ENCODE results near the gene RBBP8NL. TPM values are rescaled to one million over a fixed set of nuclear protein-coding genes. Genes with fewer than 3 reads are reported as not detected.

RBBP8NL gene
- total and polyA plus RNA-seq, 2 experiments from 2014 or later = 0.10 to 1.1 TPM

DNA sequence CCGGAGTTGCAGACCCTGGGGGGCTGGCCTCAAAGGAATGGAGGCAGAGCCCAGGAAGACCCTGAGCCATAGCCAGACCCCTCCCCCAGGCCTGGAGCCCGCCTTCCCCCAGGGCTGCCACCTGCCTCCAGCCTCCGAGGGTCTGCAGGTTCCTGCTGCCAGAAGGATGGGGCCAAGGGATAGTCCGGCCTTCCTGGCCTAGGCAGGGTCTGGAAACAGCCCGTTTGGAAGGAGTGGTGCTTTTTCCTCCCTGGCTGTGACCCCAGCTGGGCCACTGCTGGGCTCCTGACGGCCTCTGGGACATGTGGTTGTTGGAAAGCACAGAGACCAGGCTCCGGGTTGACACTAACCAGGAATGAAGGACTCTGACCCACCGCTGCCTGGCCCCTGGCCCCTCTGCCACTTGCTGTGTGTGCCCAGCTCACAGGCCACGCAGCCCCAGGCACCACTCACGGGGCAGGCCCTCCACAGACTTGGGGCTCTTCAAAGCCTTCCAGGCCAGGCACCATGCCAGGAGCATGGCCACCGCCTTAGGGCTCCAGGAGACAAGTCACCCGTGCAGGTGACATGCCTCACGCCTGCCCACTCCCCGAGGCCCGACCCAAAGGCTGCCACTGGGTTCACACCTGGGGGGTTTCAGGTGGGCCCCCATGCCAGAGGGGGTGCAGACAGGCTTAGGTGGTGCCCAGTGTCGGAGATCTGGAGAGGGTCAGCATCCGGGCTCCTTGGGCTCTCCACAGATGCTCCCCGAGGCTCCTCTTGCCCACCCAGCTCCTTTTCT is 56.3 kb downstream of the RBBP8NL start:
- DNase-seq (ENCODE audit: low spot score) (no peak), ATAC-seq (no peak)
- Histone ChIP-seq H3K9me2 (ENCODE audit: insufficient read depth) (no peaks in the 10 kb centered on the region), H3K4me1 (ENCODE audit: insufficient read depth) (peaks cover 27% of the 10 kb centered on the region), H3K4me2 (no peak overlapping the region), H3K4me3 (no peak overlapping the region), H3K79me2 (replicated peaks; ENCODE audit: insufficient read depth) (peaks cover 6% of the 10 kb centered on the region), H2AFZ (no peak overlapping the region), H3K27me3 (ENCODE audit: insufficient read depth) (no peaks in the 10 kb centered on the region), H3F3A (replicated peaks; ENCODE audit: low read depth) (peaks cover 8% of the 10 kb centered on the region; the same call in 1 of the 2 replicates), H4K20me1 (replicated peaks; ENCODE audit: insufficient read depth) (no peaks in the 10 kb centered on the region), H3K36me3 (ENCODE audit: insufficient read depth) (no peaks in the 10 kb centered on the region), H3K27ac (ENCODE audit: low read depth) (no peak overlapping the region)
- peaks cover 20% of the 10 kb centered on the region for H3K27me3 Mint-ChIP-seq (ENCODE audit: insufficient read depth, low read depth, poor library complexity)
- TF ChIP-seq, protein P1, sequence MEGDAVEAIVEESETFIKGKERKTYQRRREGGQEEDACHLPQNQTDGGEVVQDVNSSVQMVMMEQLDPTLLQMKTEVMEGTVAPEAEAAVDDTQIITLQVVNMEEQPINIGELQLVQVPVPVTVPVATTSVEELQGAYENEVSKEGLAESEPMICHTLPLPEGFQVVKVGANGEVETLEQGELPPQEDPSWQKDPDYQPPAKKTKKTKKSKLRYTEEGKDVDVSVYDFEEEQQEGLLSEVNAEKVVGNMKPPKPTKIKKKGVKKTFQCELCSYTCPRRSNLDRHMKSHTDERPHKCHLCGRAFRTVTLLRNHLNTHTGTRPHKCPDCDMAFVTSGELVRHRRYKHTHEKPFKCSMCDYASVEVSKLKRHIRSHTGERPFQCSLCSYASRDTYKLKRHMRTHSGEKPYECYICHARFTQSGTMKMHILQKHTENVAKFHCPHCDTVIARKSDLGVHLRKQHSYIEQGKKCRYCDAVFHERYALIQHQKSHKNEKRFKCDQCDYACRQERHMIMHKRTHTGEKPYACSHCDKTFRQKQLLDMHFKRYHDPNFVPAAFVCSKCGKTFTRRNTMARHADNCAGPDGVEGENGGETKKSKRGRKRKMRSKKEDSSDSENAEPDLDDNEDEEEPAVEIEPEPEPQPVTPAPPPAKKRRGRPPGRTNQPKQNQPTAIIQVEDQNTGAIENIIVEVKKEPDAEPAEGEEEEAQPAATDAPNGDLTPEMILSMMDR (conservative IDR thresholded peaks at IDR 0.05; ENCODE audit: low read depth in 2 of 2) = no peak
- no peak for TF ChIP-seq CREB1 (CRISPR knock-in tag; IDR thresholded peaks at IDR 0.05; ENCODE audit: low read depth)
- TF ChIP-seq ZNF114 (CRISPR knock-in tag; IDR thresholded peaks at IDR 0.05) = no peak
- no peak for TF ChIP-seq JUNB (IDR thresholded peaks at IDR 0.05; ENCODE audit: unreplicated experiment)
- TF ChIP-seq, protein P2, sequence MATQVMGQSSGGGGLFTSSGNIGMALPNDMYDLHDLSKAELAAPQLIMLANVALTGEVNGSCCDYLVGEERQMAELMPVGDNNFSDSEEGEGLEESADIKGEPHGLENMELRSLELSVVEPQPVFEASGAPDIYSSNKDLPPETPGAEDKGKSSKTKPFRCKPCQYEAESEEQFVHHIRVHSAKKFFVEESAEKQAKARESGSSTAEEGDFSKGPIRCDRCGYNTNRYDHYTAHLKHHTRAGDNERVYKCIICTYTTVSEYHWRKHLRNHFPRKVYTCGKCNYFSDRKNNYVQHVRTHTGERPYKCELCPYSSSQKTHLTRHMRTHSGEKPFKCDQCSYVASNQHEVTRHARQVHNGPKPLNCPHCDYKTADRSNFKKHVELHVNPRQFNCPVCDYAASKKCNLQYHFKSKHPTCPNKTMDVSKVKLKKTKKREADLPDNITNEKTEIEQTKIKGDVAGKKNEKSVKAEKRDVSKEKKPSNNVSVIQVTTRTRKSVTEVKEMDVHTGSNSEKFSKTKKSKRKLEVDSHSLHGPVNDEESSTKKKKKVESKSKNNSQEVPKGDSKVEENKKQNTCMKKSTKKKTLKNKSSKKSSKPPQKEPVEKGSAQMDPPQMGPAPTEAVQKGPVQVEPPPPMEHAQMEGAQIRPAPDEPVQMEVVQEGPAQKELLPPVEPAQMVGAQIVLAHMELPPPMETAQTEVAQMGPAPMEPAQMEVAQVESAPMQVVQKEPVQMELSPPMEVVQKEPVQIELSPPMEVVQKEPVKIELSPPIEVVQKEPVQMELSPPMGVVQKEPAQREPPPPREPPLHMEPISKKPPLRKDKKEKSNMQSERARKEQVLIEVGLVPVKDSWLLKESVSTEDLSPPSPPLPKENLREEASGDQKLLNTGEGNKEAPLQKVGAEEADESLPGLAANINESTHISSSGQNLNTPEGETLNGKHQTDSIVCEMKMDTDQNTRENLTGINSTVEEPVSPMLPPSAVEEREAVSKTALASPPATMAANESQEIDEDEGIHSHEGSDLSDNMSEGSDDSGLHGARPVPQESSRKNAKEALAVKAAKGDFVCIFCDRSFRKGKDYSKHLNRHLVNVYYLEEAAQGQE (IDR thresholded peaks at IDR 0.05; ENCODE audit: unreplicated experiment) = no peak
- TF ChIP-seq, protein P3, sequence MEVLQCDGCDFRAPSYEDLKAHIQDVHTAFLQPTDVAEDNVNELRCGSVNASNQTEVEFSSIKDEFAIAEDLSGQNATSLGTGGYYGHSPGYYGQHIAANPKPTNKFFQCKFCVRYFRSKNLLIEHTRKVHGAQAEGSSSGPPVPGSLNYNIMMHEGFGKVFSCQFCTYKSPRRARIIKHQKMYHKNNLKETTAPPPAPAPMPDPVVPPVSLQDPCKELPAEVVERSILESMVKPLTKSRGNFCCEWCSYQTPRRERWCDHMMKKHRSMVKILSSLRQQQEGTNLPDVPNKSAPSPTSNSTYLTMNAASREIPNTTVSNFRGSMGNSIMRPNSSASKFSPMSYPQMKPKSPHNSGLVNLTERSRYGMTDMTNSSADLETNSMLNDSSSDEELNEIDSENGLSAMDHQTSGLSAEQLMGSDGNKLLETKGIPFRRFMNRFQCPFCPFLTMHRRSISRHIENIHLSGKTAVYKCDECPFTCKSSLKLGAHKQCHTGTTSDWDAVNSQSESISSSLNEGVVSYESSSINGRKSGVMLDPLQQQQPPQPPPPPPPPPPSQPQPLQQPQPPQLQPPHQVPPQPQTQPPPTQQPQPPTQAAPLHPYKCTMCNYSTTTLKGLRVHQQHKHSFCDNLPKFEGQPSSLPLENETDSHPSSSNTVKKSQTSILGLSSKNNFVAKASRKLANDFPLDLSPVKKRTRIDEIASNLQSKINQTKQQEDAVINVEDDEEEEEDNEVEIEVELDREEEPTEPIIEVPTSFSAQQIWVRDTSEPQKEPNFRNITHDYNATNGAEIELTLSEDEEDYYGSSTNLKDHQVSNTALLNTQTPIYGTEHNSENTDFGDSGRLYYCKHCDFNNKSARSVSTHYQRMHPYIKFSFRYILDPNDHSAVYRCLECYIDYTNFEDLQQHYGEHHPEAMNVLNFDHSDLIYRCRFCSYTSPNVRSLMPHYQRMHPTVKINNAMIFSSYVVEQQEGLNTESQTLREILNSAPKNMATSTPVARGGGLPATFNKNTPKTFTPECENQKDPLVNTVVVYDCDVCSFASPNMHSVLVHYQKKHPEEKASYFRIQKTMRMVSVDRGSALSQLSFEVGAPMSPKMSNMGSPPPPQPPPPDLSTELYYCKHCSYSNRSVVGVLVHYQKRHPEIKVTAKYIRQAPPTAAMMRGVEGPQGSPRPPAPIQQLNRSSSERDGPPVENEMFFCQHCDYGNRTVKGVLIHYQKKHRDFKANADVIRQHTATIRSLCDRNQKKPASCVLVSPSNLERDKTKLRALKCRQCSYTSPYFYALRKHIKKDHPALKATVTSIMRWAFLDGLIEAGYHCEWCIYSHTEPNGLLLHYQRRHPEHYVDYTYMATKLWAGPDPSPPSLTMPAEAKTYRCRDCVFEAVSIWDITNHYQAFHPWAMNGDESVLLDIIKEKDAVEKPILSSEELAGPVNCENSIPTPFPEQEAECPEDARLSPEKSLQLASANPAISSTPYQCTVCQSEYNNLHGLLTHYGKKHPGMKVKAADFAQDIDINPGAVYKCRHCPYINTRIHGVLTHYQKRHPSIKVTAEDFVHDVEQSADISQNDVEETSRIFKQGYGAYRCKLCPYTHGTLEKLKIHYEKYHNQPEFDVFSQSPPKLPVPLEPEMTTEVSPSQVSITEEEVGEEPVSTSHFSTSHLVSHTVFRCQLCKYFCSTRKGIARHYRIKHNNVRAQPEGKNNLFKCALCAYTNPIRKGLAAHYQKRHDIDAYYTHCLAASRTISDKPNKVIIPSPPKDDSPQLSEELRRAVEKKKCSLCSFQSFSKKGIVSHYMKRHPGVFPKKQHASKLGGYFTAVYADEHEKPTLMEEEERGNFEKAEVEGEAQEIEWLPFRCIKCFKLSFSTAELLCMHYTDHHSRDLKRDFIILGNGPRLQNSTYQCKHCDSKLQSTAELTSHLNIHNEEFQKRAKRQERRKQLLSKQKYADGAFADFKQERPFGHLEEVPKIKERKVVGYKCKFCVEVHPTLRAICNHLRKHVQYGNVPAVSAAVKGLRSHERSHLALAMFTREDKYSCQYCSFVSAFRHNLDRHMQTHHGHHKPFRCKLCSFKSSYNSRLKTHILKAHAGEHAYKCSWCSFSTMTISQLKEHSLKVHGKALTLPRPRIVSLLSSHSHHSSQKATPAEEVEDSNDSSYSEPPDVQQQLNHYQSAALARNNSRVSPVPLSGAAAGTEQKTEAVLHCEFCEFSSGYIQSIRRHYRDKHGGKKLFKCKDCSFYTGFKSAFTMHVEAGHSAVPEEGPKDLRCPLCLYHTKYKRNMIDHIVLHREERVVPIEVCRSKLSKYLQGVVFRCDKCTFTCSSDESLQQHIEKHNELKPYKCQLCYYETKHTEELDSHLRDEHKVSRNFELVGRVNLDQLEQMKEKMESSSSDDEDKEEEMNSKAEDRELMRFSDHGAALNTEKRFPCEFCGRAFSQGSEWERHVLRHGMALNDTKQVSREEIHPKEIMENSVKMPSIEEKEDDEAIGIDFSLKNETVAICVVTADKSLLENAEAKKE (CRISPR knock-in tag; IDR thresholded peaks at IDR 0.05) = no peak
- TF ChIP-seq ZNF331 (CRISPR knock-in tag; IDR thresholded peaks at IDR 0.05; ENCODE audit: low read depth) = no peak
- TF ChIP-seq EZH2phosphoT487 (IDR thresholded peaks at IDR 0.05; ENCODE audit: unreplicated experiment) = no peak
- TF ChIP-seq POLR2AphosphoS5 (IDR thresholded peaks at IDR 0.05; ENCODE audit: low read depth) = no peak
- TF ChIP-seq NANOG (IDR thresholded peaks at IDR 0.05; ENCODE audit: borderline replicate concordance) = no peak
- no peak for TF ChIP-seq STAT1 (IDR thresholded peaks at IDR 0.05; ENCODE audit: unreplicated experiment)
- TF ChIP-seq, protein P4, sequence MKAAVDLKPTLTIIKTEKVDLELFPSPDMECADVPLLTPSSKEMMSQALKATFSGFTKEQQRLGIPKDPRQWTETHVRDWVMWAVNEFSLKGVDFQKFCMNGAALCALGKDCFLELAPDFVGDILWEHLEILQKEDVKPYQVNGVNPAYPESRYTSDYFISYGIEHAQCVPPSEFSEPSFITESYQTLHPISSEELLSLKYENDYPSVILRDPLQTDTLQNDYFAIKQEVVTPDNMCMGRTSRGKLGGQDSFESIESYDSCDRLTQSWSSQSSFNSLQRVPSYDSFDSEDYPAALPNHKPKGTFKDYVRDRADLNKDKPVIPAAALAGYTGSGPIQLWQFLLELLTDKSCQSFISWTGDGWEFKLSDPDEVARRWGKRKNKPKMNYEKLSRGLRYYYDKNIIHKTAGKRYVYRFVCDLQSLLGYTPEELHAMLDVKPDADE (IDR thresholded peaks at IDR 0.05) = no peak
- no peak for TF ChIP-seq EZH2 (IDR thresholded peaks at IDR 0.05; ENCODE audit: low read depth, unreplicated experiment)
- no peaks in the 10 kb centered on the region; the same call in 2 of the 3 replicates for H3K9me3 Mint-ChIP-seq
- H3K4me1 Mint-ChIP-seq = peaks cover 31% of the 10 kb centered on the region
- H3K4me3 Mint-ChIP-seq = no peak overlapping the region
- H3K36me3 Mint-ChIP-seq (ENCODE audit: low read depth) = no peaks in the 10 kb centered on the region; the same call in 2 of the 3 replicates
- H3K27ac Mint-ChIP-seq = no peak overlapping the region

All from GM23338 (cell line).